ENCODE results near the gene MTSS2. TPM values are rescaled to one million over a fixed set of nuclear protein-coding genes. Genes with fewer than 3 reads are reported as not detected.

Gene MTSS2
- total RNA-seq, 1 donor = 56.5 TPM

- Histone ChIP-seq H3K4me3 (ENCODE audit: insufficient read depth, low read length) (no peak overlapping the region), H3K79me2 (ENCODE audit: insufficient read depth, low read length) (peaks cover 2% of the 10 kb centered on the region), H3K36me3 (ENCODE audit: insufficient read depth, low read length) (peaks cover 55% of the 10 kb centered on the region), H3K9me3 (ENCODE audit: low read depth, low read length) (no peaks in the 10 kb centered on the region), H3K27ac (ENCODE audit: low read depth, low read length) (no peak overlapping the region), H4K20me1 (ENCODE audit: insufficient read depth, low read length) (peaks cover 40% of the 10 kb centered on the region), H2AFZ (ENCODE audit: low read length) (no peak overlapping the region), H3K27me3 (ENCODE audit: insufficient read depth, low read length) (no peaks in the 10 kb centered on the region), H3K4me2 (ENCODE audit: insufficient read depth, low read length) (no peak overlapping the region), H3K4me1 (ENCODE audit: insufficient read depth, low read length) (peaks cover 7% of the 10 kb centered on the region)
- DNase-seq (ENCODE audit: insufficient read length, low spot score, missing footprints) = peak; percentile 84
- TF ChIP-seq CTCF (IDR thresholded peaks at IDR 0.05; ENCODE audit: extremely low read depth, low read depth, low read length) = no peak
Measured at GRCh38 chr16:70662991-70663523, 22.8 kb downstream of the MTSS2 start.

GRCh38 chr16:70661918-70662641, 23.8 kb downstream of the MTSS2 start:
- no peak for TF ChIP-seq CTCF (IDR thresholded peaks at IDR 0.05; ENCODE audit: extremely low read depth, low read depth, low read length)
- Histone ChIP-seq H3K4me1 (ENCODE audit: insufficient read depth, low read length) (peaks cover 7% of the 10 kb centered on the region), H2AFZ (ENCODE audit: low read length) (no peak overlapping the region), H3K27ac (ENCODE audit: low read depth, low read length) (no peak overlapping the region), H3K9me3 (ENCODE audit: low read depth, low read length) (no peaks in the 10 kb centered on the region), H3K4me3 (ENCODE audit: insufficient read depth, low read length) (no peak overlapping the region), H3K27me3 (ENCODE audit: insufficient read depth, low read length) (no peaks in the 10 kb centered on the region), H3K36me3 (ENCODE audit: insufficient read depth, low read length) (peaks cover 46% of the 10 kb centered on the region), H3K4me2 (ENCODE audit: insufficient read depth, low read length) (no peak overlapping the region), H4K20me1 (ENCODE audit: insufficient read depth, low read length) (peaks cover 36% of the 10 kb centered on the region), H3K79me2 (ENCODE audit: insufficient read depth, low read length) (no peaks in the 10 kb centered on the region)
- DNase-seq (ENCODE audit: insufficient read length, low spot score, missing footprints) = peak; percentile 98

- no peaks in the 10 kb centered on the region for H3K79me2 ChIP-seq (ENCODE audit: insufficient read depth, low read length)
- H3K4me3 ChIP-seq (ENCODE audit: insufficient read depth, low read length) = no peak overlapping the region
- no peak overlapping the region for H3K27ac ChIP-seq (ENCODE audit: low read depth, low read length)
- DNase-seq (ENCODE audit: insufficient read length, low spot score, missing footprints) = peak; percentile 65
- no peaks in the 10 kb centered on the region for H3K27me3 ChIP-seq (ENCODE audit: insufficient read depth, low read length)
- H3K4me2 ChIP-seq (ENCODE audit: insufficient read depth, low read length) = no peak overlapping the region
- H3K4me1 ChIP-seq (ENCODE audit: insufficient read depth, low read length) = peaks cover 7% of the 10 kb centered on the region
- no peaks in the 10 kb centered on the region for H3K9me3 ChIP-seq (ENCODE audit: low read depth, low read length)
- H2AFZ ChIP-seq (ENCODE audit: low read length) = no peak overlapping the region
- TF ChIP-seq CTCF (IDR thresholded peaks at IDR 0.05; ENCODE audit: extremely low read depth, low read depth, low read length) = no peak
- peaks cover 40% of the 10 kb centered on the region for H3K36me3 ChIP-seq (ENCODE audit: insufficient read depth, low read length)
- H4K20me1 ChIP-seq (ENCODE audit: insufficient read depth, low read length) = peaks cover 30% of the 10 kb centered on the region
Measured at GRCh38 chr16:70661534-70661917, 24.3 kb downstream of the MTSS2 start.

GRCh38 chr16:70660672-70661350, 25.0 kb downstream of the MTSS2 start:
- Histone ChIP-seq H3K36me3 (ENCODE audit: insufficient read depth, low read length) (peaks cover 33% of the 10 kb centered on the region), H3K4me1 (ENCODE audit: insufficient read depth, low read length) (peaks cover 7% of the 10 kb centered on the region), H3K27me3 (ENCODE audit: insufficient read depth, low read length) (no peaks in the 10 kb centered on the region), H3K4me2 (ENCODE audit: insufficient read depth, low read length) (no peak overlapping the region), H2AFZ (ENCODE audit: low read length) (no peak overlapping the region), H4K20me1 (ENCODE audit: insufficient read depth, low read length) (peaks cover 24% of the 10 kb centered on the region), H3K27ac (ENCODE audit: low read depth, low read length) (no peak overlapping the region), H3K79me2 (ENCODE audit: insufficient read depth, low read length) (no peaks in the 10 kb centered on the region), H3K9me3 (ENCODE audit: low read depth, low read length) (no peaks in the 10 kb centered on the region), H3K4me3 (ENCODE audit: insufficient read depth, low read length) (no peak overlapping the region)
- peak; percentile 82 for DNase-seq (ENCODE audit: insufficient read length, low spot score, missing footprints)
- no peak for TF ChIP-seq CTCF (IDR thresholded peaks at IDR 0.05; ENCODE audit: extremely low read depth, low read depth, low read length)

All from osteoblast (primary cell).